Posterior vena cava (tissue), 2 donors: ENCODE data around the gene TPRA1. TPM values are rescaled to one million over a fixed set of nuclear protein-coding genes. Genes with fewer than 3 reads are reported as not detected.
"Not testable (repeated sequence)": the region's sequence is repeated elsewhere in the genome, so short reads cannot be mapped to it uniquely, and the experiment has no call there.

Experiments
- DNase-seq: peaks from one replicate; pipeline ENCODE4 v3.0.0-alpha.2; 2020; ENCODE audit warnings: low spot score
- intact Hi-C, 2 donors: fragments of 100-400 bp; cut with DNase I; formaldehyde crosslinking; loops; one replicate each; pipeline versions ENCODE4 v1.14.1 to v1.14.2; 2022 to 2023
- total RNA-seq, 2 donors: library from RNA; stranded (reverse); fragmentation: NEBNext Ultra II Directional; extraction: Animal tissue kit (Norgen Biotek cat#: 25700); gene quantifications; one replicate each; pipeline ENCODE4 v1.2.1, GENCODE V29; 2021
- donor health status: DM: yes; HTN: yes; CAD: no.
- donor health status: DM: yes; HTN: yes; CAD: no.

TPRA1 gene
- total RNA-seq, 2 donors from 2014 or later, result 21.4 to 22.8 TPM

DNA sequence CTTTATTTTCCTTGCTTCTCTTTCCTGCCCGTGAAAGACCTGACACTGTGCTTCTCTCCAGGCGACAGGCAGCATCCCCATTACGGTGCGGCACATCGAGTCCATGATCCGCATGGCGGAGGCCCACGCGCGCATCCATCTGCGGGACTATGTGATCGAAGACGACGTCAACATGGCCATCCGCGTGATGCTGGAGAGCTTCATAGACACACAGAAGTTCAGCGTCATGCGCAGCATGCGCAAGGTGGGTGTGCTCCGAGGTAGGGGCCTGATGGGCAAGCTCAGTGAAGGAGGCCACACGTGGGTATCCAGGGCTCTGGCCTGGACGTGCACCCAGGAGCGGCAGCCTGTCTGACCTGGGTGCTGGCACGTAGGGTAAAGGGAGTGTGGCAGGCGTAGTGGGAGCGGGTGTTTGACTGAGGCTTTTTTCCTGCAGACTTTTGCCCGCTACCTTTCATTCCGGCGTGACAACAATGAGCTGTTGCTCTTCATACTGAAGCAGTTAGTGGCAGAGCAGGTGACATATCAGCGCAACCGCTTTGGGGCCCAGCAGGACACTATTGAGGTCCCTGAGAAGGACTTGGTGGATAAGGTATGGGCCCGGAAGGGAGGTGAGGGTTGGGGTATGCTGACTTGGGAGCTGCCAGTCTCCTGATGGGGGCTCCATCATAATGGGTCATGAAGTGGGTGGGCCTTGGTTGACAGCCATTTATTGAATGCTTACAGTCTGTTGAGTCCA is 30.3 kb upstream of the TPRA1 start:
- peak; percentile 73 for DNase-seq
- intact Hi-C loops, result no loop called here

DNA sequence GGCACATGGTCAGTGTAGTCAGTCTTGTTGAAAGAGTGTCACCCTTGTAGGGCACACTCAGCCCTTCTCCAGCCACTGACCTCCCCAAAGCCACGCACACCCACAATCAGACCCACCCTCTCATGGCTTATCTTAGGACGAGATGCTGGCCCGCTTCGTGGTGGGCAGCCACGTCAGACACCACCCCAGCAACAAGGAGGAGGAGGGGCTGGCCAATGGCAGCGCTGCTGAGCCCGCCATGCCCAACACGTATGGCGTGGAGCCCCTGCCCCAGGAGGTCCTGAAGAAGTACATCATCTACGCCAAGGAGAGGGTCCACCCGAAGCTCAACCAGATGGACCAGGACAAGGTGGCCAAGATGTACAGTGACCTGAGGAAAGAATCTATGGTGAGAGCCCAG is 28.4 kb upstream of the TPRA1 start:
- intact Hi-C loops, result no loop called here
- DNase-seq, result peak; percentile 48

DNA sequence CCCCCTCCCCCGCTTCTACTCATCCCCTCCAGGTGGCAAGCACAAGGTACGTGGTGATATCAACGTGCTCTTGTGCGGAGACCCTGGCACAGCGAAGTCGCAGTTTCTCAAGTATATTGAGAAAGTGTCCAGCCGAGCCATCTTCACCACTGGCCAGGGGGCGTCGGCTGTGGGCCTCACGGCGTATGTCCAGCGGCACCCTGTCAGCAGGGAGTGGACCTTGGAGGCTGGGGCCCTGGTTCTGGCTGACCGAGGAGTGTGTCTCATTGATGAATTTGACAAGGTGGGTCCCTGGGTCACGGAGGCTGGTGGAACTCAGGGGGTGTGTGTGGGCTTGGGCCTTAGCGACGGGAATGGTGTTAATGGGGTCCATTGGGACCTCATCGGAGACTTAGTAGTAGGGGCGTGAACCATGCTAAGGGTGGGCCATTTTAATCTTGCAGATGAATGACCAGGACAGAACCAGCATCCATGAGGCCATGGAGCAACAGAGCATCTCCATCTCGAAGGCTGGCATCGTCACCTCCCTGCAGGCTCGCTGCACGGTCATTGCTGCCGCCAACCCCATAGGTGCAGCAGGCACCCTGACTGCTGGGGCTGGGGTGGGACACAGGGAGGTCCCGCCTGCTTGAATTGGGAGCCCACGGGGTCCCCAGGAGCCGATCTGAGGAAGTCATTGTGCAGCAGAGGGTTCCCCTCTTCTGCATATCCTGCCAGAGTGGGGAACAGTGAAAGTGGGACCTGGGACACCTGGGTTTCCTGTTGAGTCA is 26.5 kb upstream of the TPRA1 start:
- DNase-seq, result no peak
- intact Hi-C loops, result no loop called here

DNA sequence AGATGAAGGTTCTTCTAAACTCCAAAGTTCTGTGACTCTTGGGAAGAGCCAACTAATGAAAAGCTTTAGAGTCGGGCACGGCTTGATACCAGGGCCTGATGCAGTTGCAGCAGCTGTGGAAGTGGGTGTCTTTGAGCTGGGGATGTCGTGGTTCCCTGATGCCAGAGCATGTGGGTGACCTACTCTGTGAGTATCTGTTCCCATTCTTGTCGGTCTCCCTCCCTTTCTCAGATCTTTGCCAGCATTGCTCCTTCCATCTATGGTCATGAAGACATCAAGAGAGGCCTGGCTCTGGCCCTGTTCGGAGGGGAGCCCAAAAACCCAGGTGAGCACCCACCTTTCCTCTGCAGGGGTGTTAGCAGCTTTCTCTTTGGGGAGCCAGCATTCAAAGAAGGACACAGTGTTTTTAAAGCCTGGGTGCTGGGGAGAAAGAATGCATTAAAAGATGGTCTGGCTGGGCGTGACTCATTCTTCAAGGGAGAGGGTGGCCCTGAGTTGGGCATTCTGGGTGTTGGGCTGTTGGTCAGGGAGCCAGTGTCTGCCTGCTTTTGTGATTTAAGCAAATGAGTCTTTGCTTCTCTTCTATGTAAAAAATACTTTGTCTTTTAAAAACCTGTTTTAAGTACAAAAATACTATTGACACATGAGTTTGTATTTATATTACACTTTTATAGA is 25.2 kb upstream of the TPRA1 start:
- intact Hi-C loops, result no loop called here
- DNase-seq, result peak; percentile 44

DNA sequence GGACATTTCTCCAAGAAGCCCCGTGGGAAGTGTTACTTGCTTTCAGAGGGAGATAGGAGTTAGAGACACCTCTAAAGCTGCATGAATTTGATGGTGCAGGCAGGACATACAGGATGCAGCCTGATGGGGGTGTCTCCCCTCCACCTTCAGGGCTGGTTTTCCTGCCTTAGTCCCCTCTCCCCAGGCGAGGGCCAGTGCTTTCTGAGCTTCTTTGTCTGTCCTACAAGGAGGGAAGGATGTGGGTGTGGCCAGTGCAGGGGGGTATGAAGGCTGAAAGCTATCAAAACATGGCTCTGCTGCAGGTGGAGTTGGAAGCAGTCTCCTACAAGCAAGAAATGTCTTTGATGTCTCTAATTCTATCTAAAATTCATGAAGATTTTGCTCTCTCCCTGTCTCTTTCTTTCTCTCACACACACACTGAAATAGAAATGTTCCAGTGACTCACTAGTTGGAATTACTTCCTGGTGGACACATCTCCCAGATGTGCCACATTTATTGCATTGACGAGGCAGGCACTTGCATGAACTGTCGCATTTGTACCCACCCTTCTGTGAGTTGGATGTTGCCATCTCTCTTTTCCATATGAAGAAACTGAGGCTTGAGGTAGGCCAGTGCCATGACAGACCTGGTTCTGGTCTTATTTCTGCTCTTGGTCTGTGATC is 24.5 kb upstream of the TPRA1 start:
- peak; percentile 52 for DNase-seq
- intact Hi-C loops, result no loop called here

DNA sequence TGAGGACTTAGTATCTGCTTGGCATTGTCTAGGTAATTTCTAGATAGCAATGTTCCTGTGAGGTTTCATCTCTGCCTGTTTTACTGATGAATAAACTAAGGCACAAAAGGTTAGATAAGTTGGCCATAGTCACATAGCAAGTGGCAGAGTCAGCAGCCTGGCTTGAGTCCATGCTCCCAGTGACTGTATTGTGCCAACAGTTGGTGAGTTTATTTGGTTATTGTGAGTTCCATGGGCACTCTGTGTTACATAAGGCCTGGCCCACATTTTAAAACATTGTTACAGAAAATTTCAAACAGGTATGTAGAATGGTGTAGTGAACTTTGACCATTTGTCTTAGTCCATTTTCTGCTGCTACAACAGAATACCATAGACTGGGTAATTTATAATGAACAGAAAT is 22.9 kb upstream of the TPRA1 start:
- DNase-seq, result no peak
- intact Hi-C loops, result no loop called here

DNA sequence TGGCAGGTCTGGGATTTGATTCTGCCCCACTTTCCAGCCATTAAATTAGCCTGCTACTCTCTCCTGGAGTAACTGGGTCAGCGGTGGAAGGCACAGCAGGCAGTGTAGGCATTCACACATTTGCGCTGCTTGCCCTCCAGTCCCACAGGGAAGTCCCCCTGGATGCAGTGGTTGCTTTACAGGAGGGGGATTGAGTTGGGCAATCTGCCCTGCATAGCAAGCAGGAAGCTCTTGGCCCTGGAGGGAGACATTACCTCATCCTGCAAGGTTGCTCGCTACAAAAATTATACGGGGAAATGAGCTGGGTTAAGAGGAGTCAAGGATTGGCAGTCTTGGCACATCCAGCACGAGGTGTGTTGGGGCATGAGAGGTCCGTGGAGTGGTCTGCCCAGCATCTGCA is 22.4 kb upstream of the TPRA1 start:
- intact Hi-C loops, result no loop called here
- peak; percentile 36 for DNase-seq

DNA sequence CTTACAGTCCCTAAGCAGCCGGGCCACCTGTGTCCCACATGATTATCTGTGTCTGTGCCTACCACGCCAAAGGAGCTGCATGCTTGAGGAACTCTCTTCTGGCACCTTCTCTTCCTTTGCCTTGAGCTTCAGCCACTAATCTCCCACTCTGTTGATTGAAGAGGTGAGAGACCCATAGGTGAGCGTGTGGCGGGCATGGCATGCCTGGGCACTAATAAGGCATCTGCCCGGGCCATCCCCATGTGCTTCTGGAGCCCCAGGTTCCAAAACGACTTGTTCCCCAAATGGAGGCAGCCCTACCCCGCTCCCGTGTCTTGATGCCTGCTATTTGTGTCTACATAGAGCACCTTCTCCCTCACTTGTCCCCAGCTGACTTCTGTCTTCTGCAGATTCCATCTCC is 20.7 kb upstream of the TPRA1 start:
- DNase-seq, result peak; percentile 64
- intact Hi-C loops, result no loop called here

DNA sequence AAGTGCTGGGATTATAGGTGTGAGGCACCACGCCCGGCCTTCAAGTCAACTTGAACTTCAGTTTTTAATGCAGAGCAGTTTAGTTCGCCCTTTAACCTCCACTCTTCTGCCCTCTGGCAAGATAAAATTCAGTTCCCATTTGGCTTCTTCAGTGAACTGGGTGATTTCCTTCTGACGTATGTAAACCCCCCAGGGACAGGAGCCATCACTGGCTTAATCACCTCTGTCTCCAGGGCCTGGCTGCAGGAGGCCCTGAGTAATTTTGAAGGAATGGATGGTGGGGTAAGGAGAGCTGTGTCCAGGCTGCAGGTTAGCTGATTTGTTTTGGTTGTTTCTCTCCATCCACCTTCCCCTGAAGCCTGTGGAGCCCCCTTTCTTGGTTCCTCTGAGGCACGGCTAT is 19.6 kb upstream of the TPRA1 start:
- intact Hi-C loops, result no loop called here
- DNase-seq, result no peak

DNA sequence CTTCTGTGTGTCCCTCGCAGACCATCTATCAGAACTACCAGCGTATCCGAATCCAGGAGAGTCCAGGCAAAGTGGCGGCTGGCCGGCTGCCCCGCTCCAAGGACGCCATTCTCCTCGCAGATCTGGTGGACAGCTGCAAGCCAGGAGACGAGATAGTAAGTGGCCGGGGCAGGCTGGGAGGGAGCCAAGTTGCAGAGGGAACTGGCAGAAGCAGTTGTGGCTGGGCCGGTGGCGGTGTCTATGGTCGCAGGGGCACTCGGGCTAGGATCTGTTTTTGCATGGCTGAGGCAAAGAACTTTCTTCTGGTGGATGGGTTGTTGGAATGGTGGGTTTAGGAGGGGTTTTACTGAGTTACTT is 17.8 kb upstream of the TPRA1 start:
- peak; percentile 80 for DNase-seq
- intact Hi-C loops, result no loop called here

DNA sequence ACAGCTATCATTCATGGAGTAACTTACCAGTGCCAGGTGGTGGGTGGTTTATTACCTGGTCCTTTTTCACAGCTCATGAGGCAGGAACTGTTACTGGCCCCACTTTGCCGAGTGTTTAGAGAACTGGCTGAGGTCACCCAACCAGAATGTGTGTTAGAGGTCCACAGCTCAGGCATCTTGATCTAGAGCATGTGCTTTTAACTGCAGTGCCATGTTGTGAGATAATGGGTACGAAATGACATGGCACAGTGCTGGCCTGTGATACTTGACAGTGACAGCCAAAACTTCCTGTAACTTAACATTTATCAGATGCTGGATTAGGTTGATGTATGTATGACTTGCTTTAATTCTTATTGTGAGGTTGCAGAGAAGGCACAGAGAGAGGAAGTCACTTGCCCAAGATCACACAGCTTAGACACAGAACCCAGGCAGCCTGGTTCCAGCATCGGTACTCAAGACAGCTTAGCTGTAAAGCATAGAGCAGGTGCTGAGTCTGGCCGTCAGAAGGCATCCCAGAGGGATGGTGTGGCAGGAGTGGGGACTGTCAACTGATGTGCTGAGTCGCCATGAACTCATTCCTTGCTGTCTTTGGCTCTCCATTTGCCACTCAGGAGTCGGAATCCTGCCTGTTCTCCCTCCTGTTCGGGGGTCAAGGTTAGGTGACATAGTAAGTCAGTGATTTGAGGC is 17.3 kb upstream of the TPRA1 start:
- no peak for DNase-seq

DNA sequence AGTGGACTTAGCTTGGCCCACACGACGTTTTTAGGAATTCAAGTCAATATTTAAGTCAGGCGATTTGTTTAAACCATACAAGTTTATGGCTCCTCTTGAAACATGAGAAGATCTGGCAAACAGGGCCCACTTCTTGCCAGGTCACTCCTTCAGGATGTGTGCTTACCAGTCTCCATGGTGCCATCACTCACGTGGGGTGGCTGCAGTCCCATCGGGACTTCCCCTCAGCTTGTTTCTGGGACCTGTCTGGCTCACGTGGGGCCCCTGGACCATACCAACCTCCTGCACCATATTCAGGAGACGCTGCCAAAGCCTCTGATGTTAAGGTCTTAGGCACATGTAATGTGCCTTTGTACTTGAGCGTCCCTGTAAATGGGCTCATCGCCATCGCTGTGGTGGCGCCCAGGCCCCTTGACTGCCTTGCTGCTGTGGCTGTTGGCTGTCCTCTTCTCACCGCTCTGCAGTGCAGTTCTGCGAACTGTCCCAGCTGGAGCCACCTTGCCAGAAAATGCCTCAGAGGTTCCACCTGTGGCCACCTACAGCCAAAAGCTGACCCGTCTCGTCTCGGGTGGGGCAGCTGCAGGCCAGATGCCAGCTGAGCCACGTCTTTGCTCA is 16.6 kb upstream of the TPRA1 start:
- no peak for DNase-seq
- intact Hi-C loops, result no loop called here

More for the DNA sequence above, 17.3 kb upstream of the TPRA1 start:
- intact Hi-C loops, result no loop called here

DNA sequence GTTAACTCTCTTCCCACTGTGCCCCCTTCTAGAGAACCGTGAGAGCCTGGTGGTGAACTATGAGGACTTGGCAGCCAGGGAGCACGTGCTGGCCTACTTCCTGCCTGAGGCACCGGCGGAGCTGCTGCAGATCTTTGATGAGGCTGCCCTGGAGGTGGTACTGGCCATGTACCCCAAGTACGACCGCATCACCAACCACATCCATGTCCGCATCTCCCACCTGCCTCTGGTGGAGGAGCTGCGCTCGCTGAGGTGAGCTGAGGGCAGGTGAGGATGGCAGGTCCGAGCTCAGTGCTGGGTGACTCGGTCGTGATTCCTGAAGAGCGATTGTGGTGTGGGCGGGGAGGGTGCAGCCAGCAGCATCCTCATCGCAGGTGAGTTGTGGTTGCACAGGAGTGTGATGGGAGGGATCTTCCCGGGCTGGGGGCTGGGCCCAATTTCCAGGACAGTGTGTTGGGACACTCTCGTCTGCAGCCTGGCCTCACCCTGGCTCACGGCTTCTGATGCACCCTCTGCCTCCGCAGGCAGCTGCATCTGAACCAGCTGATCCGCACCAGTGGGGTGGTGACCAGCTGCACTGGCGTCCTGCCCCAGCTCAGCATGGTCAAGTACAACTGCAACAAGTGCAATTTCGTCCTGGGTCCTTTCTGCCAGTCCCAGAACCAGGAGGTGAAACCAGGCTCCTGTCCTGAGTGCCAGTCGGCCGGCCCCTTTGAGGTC is 15.7 kb upstream of the TPRA1 start:
- DNase-seq, result no peak
- intact Hi-C loops, result no loop called here

DNA sequence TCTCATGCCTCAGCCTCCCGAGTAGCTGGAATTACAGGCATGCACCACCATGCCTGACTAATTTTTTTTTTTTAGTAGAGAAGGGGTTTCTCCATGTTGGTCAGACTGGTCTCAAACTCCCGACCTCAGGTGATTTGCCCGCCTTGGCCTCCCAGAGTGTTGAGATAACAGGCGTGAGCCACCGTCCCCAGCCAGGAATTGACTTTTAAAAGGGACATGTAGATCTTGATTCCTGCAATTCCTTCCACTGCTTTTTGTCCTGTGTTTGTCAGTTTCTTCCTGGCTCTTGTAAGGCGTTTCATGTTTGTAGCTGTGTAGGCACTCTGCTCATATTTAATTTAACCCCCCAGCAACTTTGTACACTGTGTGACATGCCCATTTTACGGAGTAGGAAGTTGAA is 15.0 kb upstream of the TPRA1 start:
- intact Hi-C loops, DNase-seq: not testable (repeated sequence)

DNA sequence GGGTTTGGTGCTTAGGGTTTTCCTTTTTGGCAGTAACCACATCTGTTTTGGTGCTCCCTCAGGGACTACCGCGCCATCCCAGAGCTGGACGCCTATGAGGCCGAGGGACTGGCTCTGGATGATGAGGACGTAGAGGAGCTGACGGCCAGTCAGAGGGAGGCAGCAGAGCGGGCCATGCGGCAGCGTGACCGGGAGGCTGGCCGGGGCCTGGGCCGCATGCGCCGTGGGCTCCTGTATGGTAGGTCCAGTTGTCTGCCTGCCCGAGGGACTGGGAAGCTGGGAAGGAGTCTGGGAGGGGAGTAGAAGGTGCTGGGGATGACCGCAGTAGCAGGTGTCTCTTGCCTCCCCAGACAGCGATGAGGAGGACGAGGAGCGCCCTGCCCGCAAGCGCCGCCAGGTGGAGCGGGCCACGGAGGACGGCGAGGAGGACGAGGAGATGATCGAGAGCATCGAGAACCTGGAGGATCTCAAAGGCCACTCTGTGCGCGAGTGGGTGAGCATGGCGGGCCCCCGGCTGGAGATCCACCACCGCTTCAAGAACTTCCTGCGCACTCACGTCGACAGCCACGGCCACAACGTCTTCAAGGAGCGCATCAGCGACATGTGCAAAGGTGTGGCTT is 14.1 kb upstream of the TPRA1 start:
- no peak for DNase-seq
- intact Hi-C loops, result no loop called here

DNA sequence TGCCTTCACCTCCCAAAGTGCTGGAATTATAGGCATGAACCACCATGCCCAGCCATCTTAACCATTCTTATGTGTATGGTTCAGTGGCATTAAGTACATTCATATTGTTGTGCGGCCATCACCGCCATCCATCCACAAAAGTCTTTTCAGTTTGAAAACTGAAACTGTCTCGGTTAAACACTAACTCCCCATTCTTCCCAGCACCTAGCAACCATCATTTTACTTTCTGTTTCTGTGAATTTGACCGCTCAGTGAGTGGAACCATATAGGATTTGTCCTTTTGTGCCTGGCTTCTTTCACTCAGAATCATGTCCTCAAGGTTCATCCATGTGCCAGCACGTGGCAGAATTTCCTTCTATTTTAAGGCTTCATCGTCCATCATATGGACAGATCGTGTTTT is 13.5 kb upstream of the TPRA1 start:
- intact Hi-C loops, result no loop called here
- DNase-seq, result no peak

DNA sequence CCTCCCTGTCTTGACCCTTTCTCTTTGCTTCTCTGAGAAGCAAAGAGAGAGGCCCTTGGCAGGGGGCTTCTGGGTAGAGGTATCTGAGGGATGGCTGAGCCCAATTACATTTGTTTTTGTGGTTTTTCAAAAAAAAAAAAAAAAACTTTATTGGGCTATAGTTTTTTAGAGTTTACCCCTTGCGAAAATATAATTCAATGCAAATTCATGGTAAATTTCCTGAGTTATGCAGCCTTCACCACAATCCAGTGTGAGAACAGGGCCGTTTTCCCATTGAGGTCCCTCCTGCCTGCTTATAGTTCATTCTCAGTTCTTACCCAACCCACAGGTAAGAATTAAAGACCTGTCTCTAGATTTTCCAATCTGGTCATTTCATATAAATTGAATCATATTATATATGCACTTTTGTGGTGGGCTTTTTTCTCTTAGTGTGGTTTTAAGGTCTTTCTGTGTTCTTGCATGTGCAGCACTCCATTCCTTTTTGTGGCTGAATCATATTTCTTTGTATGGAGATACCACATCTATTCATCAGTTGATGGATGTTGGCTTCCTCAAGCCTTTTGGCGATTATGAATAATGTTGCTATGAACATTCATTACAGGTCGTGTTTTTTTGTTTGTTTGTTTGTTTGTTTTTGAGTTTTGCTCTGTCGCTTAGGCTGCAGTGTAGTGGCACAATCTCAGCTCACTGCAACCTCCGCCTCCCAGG is 10.4 kb upstream of the TPRA1 start:
- intact Hi-C loops, result no loop called here
- DNase-seq, result no peak
